ENCODE results near the gene ZNF697.
"Not testable (repeated sequence)": the region's sequence is repeated elsewhere in the genome, so short reads cannot be mapped to it uniquely, and the experiment has no call there.

The ZNF697 gene

GRCh38 chr1:119602789-119603188 is 45.3 kb downstream of the ZNF697 start:
- not testable (repeated sequence) for DNase-seq (ENCODE audit: low read depth in 2 of 2)

- DNase-seq (ENCODE audit: low read depth in 2 of 2), result no peak
Observed at GRCh38 chr1:119602169-119602568, 45.9 kb downstream of the ZNF697 start.

DNA sequence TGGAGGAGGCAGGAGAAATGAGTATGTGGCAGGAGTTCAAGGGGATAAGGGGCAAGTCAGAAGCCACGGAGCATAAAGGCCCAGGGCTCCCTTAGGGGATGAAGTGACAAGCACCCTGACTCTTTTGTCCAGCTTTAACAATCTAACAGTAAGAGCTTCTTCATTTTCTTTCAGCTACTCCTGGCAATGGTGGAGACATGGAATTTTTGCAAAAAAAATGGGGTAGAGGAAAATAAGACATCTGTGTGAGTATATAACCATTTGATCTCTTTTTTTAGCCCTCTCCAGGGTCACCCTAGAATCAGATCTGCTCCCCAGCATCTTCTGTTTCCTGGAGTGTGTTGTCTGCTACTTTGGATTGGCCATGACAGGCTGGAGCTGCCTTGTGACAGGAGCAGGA is 47.1 kb downstream of the ZNF697 start:
- no peak for DNase-seq (ENCODE audit: low read depth in 2 of 2)

DNA sequence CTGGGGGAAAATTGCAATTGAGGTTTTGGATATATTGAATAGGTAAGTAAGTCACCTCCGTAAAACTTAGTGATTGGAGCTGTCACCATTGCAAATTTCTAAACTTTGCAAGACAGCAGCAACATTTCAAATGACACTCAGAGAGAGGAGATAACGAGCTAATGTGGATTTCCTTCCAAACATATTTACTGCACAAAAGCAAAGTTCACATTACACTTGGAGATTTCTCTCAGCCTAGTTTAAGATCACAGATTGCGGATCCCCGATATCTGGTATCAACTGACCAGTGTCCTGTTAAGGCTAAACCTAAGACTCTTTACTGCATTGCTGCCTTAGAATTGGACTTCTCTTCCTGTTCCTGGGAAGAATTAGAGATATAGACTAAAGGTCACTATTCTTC is 47.5 kb downstream of the ZNF697 start:
- DNase-seq (ENCODE audit: low read depth in 2 of 2), result no peak

DNA sequence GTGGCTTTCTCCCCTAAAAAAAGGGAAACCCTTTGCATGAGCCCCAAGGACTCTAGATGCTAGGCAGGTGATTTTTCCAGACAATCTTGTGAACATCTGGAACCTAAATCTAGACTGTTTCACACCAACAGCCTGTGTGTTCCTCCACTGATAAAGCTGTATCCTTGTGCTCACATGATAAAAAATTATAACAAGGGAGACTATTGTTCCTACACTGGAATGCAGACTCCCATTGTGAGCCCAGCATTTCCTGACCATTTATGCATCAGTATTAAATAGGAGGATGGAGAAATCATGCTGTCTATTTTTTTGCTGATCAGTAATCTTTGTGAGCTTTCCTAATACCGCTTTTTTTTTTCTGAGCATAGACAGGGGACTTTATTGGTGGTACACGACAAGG is 52.5 kb downstream of the ZNF697 start:
- DNase-seq (ENCODE audit: low read depth in 2 of 2), result no peak

DNA sequence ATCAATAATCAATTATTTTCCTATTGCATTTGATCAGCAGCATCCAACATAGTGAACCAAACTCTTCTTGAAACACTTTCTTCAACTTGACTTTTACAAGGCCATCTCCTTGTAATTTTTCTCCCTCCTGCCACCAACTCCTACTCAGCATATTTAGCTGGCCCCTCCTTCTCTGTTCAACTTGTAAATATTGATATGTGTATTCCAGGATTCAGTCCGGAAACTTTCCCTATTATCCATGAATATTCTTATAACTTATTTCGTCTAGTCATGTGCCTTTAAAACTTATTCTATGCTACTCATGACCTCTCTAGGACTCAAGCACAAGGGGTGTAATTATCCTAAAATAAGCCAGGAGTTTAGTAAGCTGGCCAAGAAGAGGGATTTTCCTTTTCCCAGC is 52.9 kb downstream of the ZNF697 start:
- DNase-seq (ENCODE audit: low read depth in 2 of 2), result no peak

GRCh38 chr1:119594376-119594775 is 53.7 kb downstream of the ZNF697 start:
- DNase-seq (ENCODE audit: low read depth in 2 of 2), result no peak

- DNase-seq (ENCODE audit: low read depth in 2 of 2), result no peak
Observed at GRCh38 chr1:119593805-119594204, 54.3 kb downstream of the ZNF697 start.

- no peak for DNase-seq (ENCODE audit: low read depth in 2 of 2)
Observed at GRCh38 chr1:119590393-119590792, 57.7 kb downstream of the ZNF697 start.

DNA sequence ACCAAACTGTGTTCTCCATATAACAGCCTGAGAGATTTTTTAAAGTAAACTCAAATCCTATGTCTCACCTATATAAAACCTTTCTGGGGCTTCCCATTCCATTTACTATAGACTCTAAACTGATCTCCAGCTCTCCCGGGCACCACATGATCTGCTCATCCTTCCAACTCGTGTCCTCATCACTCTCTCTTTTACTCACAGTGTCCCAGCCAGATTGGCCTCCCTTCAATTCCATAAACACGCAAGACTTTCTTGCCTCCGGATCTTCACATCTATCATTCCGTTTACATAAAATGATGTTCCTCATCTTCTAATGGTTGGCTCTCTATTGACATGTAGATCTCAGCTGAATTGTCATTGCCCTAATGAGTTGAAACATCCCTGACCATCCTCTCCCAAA is 59.4 kb downstream of the ZNF697 start:
- DNase-seq (ENCODE audit: low read depth in 2 of 2), result no peak

GRCh38 chr1:119587341-119587740 is 60.7 kb downstream of the ZNF697 start:
- DNase-seq (ENCODE audit: low read depth in 2 of 2), result no peak

GRCh38 chr1:119585801-119586200 is 62.3 kb downstream of the ZNF697 start:
- not testable (repeated sequence) for DNase-seq (ENCODE audit: low read depth in 2 of 2)

DNA sequence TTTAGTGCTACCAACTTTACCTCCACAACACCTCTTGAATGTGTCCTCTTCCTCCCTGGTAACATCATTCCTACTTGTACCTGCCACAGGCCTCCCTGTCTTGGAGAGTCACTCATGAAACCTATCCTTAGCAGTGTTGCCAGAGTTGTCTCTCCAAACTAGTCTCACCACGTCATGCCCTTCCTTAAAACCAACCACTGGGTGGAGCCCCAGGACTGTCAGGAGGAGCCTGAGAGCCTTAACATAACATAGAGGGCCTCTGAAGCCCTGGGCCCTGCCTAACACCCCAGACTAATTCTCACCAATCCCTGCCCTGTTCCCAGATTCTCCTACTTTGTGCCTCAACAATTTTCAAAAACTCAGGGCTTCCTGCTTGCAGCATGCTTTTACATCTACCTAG is 65.3 kb downstream of the ZNF697 start:
- no peak for DNase-seq (ENCODE audit: low read depth in 2 of 2)

DNA sequence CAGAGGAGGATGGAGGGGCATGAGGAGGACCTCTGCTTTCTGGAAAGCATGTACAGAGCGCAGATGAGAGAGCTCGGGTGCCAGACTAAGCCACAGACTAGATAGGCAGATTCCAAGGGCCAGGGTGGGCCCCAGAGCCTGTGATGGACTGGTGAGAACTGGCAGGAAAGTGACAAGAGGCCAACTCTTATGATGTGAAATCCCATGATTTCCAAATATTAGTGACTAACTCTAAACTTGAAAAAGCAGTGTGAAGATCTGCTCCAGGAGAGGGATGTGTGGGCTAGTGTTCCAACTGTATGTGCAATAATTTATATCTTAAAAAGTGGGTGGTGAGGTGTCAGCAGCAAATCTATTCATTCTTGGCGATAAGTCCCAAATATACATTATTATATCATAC is 67.0 kb downstream of the ZNF697 start:
- not testable (repeated sequence) for DNase-seq (ENCODE audit: low read depth in 2 of 2)

DNA sequence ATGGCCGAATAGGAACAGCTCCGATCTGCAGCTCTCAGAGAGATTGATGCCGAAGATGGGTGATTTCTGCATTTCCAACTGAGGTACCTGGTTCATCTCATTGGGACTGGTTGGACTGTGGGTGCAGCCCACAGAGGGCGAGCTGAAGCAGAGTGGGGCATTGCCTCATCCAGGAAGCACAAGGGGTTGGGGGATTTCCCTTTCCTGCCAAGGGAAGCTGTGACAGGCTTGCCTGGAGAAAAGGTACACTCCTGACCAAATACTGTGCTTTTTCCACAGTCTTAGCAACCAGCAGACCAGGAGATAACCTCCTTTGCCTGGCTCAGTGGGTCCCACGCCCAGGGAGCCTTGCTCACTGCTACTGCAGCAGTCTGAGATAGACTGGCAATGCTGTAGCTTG is 74.2 kb downstream of the ZNF697 start:
- no peak for DNase-seq (ENCODE audit: low read depth in 2 of 2)

DNA sequence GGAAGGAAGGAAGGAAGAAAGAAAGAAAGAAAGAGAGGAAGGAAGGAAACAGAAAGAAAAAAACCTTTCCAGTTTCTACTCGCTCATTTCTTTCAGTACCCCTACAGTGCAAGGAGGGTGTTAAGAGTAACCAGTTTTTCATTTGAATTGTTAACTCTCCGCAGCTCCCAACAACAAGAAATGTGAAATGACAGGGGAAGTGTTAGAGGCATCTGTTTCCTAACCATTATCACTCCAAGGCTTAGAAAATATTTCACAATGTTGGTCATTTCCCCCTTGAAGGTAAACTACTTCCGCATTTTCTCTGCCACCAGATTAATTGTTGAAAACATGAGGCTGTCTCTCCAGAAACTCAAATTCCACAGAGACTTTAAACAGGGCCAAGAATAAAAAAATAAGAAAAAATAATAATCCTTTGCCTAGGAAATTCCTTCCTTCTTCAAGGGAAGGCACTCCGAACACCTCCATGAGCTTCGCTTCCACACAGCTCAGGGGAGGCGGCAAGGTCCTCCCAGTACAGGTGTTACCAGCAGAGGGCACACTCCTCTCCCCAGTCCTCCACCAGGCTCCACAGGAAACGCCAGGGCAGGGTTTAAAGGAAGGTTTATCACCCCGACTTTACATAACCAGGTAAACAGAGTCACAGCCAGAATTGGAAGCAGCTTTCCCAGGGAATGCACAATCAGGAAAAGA is 78.0 kb downstream of the ZNF697 start:
- DNase-seq (ENCODE audit: low read depth in 2 of 2), result not testable (repeated sequence)
